ENCODE measurements around the gene VMAC. TPM values are rescaled to one million over a fixed set of nuclear protein-coding genes. Genes with fewer than 3 reads are reported as not detected.

VMAC gene
- total RNA-seq, 1 donor from 2014 or later, result 3.7 TPM

DNA sequence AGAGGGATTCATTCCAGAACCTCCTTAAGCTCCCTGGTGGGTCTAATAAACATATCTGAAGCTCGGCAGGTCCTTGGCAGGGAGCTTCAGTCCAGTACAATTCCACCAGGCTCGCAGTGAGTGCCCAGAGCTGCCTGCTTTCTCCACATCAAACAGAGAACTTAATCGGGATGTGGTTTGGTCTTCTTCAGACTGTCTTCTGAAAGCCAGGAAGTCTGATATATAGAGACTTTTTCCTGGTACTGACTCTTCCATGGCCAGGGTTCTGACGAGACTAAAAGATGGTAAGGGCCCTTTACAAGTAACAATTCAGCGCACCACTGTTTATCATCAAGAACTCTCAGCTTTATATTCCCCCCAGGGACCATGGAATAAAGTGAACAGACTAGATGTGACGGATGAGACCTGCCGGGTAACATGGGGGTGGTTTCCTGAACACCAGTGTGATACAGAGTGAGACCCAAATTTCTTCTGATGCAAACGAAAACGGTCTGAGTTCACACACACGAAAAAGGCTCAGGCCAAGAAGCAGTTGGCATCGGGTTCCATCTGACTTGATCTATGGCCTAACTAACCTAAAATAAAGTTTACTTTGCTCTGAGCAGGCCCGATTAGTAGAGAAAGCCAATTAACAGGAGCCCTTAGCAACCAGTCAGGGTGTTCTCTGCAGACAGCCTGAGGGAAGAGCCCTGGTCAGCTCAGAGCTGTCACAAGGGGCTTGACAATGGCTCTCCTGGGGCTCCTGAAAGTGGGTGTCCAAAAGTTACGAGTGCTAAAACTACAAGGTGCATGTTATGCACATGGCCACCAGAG lies 44.3 kb downstream of the VMAC start:
- Histone ChIP-seq H3K4me3 (ENCODE audit: low read length in 3 of 3) (no peak overlapping the region), H3K27ac (ENCODE audit: low read depth, low read length) (no peak overlapping the region), H3K9ac (ENCODE audit: low read depth in 1 of 3, low read length in 3 of 3) (no peak overlapping the region), H3K36me3 (ENCODE audit: control insufficient read depth in 3 of 3, insufficient read depth in 3 of 3, low read length in 3 of 3) (peaks cover 0 to 11% (median 7%) of the 10 kb centered on the region in 3 donors), H3K4me1 (ENCODE audit: control insufficient read depth in 3 of 3, insufficient read depth in 3 of 3, low read length in 3 of 3) (peaks cover 45 to 66% (median 51%) of the 10 kb centered on the region in 3 donors), H3K9me3 (ENCODE audit: control insufficient read depth in 3 of 3, low read length in 3 of 3) (no peaks in the 10 kb centered on the region), H3K27me3 (ENCODE audit: control insufficient read depth in 3 of 3, insufficient read depth in 3 of 3, low read length in 3 of 3) (no peaks in the 10 kb centered on the region)

DNA sequence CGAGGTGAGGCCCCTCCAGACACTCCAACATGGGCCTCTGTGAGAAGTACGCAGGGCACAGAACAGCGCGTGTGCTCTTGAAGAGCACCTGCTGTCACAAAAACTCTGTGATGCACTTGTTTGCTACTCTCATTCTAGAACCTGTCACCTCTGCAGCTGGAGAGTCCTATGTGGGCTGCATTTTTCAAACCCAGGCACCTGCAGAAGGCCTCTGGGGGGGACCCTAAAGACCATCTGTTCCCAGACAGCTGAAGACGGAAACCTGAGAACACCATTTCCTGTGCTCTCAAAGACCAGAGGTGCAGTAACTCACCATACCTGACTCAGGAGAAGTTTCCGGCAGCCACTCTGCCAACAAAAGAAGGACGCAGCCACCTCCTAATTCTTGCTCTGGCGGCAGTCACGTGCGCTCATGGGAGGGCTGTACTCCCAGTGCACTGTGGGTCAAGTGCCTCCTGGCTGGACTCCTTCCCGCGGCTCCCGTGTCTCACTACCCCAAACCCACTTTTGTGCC lies 45.2 kb downstream of the VMAC start:
- Histone ChIP-seq H3K4me3 (ENCODE audit: low read length in 3 of 3) (no peak overlapping the region), H3K27me3 (ENCODE audit: control insufficient read depth in 3 of 3, insufficient read depth in 3 of 3, low read length in 3 of 3) (no peaks in the 10 kb centered on the region), H3K36me3 (ENCODE audit: control insufficient read depth in 3 of 3, insufficient read depth in 3 of 3, low read length in 3 of 3) (peaks cover 0 to 11% (median 7%) of the 10 kb centered on the region in 3 donors), H3K9ac (ENCODE audit: low read depth in 1 of 3, low read length in 3 of 3) (peak overlapping the region in 1 of 3 donors; percentile 6), H3K4me1 (ENCODE audit: control insufficient read depth in 3 of 3, insufficient read depth in 3 of 3, low read length in 3 of 3) (peaks cover 54 to 72% (median 59%) of the 10 kb centered on the region in 3 donors), H3K27ac (ENCODE audit: low read depth, low read length) (no peak overlapping the region), H3K9me3 (ENCODE audit: control insufficient read depth in 3 of 3, low read length in 3 of 3) (no peaks in the 10 kb centered on the region)

DNA sequence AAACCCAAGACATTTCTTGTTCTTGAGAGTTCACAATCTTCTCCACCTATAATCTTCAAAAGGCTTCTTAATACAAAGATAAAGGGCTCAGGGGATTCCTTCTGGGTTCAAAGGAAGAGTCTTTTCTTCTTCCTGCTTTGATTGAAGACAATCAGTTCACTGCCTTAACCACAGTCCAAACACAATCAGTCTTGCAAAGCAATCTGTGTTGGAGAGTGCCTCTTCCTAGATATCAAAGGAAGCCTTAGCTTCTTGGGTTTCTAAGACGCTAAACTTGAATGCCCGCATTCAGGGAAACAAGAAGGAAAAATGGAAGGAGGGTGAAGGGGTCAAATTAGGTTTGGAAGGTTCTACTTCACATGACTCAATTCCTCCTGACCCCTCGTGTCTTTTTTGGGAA lies 46.1 kb downstream of the VMAC start:
- Histone ChIP-seq H3K27me3 (ENCODE audit: control insufficient read depth in 3 of 3, insufficient read depth in 3 of 3, low read length in 3 of 3) (no peaks in the 10 kb centered on the region), H3K4me3 (ENCODE audit: low read length in 3 of 3) (no peak overlapping the region), H3K27ac (ENCODE audit: low read depth, low read length) (no peak overlapping the region), H3K4me1 (ENCODE audit: control insufficient read depth in 3 of 3, insufficient read depth in 3 of 3, low read length in 3 of 3) (peaks cover 62 to 78% (median 63%) of the 10 kb centered on the region in 3 donors), H3K9me3 (ENCODE audit: control insufficient read depth in 3 of 3, low read length in 3 of 3) (no peaks in the 10 kb centered on the region), H3K9ac (ENCODE audit: low read depth in 1 of 3, low read length in 3 of 3) (no peak overlapping the region), H3K36me3 (ENCODE audit: control insufficient read depth in 3 of 3, insufficient read depth in 3 of 3, low read length in 3 of 3) (peaks cover 0 to 11% (median 7%) of the 10 kb centered on the region in 3 donors)

DNA sequence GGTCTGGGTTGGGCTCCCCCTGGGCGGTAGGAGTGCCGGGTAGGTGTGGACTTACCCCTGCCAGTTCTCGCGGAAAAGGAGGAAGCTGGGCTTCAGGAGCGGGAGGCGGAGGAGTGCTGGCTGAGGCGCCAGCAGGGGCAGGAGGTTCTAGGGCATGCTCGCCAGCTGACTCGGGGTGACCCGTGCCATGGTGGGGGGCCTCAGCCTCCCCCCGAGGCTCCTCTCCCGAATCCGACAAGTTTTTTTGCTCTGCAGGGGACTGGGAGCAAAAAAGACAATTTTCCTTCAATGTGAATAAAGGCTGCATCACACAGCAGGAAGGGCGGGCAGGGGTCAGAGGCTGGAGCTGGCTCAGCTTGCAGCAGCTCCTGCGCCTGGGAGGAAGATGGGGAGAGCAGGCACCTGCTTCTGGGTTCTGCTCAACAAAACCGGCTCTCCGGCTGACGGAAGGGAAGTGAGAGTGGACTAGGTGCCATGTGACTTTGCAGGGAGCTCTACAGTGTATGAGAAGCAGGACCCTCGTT lies 46.7 kb downstream of the VMAC start:
- Histone ChIP-seq H3K27me3 (ENCODE audit: control insufficient read depth in 3 of 3, insufficient read depth in 3 of 3, low read length in 3 of 3) (no peaks in the 10 kb centered on the region), H3K4me1 (ENCODE audit: control insufficient read depth in 3 of 3, insufficient read depth in 3 of 3, low read length in 3 of 3) (peaks cover 62 to 76% (median 62%) of the 10 kb centered on the region in 3 donors), H3K27ac (ENCODE audit: low read depth, low read length) (no peak overlapping the region), H3K4me3 (ENCODE audit: low read length in 3 of 3) (peak overlapping the region in 1 of 3 donors; percentile 6), H3K9ac (ENCODE audit: low read depth in 1 of 3, low read length in 3 of 3) (no peak overlapping the region), H3K9me3 (ENCODE audit: control insufficient read depth in 3 of 3, low read length in 3 of 3) (no peaks in the 10 kb centered on the region), H3K36me3 (ENCODE audit: control insufficient read depth in 3 of 3, insufficient read depth in 3 of 3, low read length in 3 of 3) (peaks cover 0 to 9% (median 6%) of the 10 kb centered on the region in 3 donors)

DNA sequence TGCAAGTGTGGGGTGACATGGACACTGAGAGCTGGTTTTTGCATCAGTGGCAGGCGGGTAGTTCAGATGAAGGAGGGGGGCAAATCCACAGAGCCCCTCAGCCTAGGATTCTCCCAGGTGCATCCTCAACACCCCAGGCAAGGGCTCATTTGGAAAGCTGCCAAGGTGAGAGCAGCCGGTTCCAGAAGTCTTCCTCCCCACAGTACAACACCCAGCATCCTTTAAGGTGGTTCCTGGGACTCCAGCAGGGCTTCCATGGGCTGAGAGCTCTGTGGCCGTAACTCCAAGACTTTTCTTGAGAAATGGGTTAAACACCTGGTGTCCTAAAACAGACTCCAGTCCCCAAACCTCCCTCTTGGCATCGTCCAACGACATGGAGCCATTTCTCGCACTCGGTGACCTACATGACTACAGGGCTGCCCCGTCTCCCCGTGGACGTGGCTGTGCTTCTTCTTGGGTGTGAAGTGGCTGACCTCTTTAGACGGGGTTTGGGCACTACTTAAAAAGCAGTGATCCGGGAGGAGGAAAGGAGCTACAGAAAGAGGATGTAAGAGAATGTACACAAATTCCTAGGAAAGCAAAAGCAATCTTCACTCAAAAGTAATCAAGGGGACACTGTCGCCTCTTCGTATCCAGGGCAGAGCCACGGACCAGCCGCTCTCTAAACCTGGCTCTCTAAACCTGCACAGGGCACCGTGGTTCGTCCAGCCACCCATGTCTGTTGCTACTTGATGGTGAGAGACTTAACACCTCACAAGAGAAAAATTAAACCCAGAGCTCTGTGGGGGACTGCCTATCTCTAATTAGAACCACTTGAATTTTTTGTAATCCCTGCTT lies 47.7 kb downstream of the VMAC start:
- Histone ChIP-seq H3K36me3 (ENCODE audit: control insufficient read depth in 3 of 3, insufficient read depth in 3 of 3, low read length in 3 of 3) (peaks cover 0 to 9% (median 6%) of the 10 kb centered on the region in 3 donors), H3K4me1 (ENCODE audit: control insufficient read depth in 3 of 3, insufficient read depth in 3 of 3, low read length in 3 of 3) (peaks cover 57 to 77% (median 61%) of the 10 kb centered on the region in 3 donors), H3K27me3 (ENCODE audit: control insufficient read depth in 3 of 3, insufficient read depth in 3 of 3, low read length in 3 of 3) (no peaks in the 10 kb centered on the region), H3K27ac (ENCODE audit: low read depth, low read length) (no peak overlapping the region), H3K9me3 (ENCODE audit: control insufficient read depth in 3 of 3, low read length in 3 of 3) (no peaks in the 10 kb centered on the region), H3K9ac (ENCODE audit: low read depth in 1 of 3, low read length in 3 of 3) (peak overlapping the region in 1 of 3 donors; percentile 57), H3K4me3 (ENCODE audit: low read length in 3 of 3) (peak overlapping the region in 1 of 3 donors; percentile 4)

DNA sequence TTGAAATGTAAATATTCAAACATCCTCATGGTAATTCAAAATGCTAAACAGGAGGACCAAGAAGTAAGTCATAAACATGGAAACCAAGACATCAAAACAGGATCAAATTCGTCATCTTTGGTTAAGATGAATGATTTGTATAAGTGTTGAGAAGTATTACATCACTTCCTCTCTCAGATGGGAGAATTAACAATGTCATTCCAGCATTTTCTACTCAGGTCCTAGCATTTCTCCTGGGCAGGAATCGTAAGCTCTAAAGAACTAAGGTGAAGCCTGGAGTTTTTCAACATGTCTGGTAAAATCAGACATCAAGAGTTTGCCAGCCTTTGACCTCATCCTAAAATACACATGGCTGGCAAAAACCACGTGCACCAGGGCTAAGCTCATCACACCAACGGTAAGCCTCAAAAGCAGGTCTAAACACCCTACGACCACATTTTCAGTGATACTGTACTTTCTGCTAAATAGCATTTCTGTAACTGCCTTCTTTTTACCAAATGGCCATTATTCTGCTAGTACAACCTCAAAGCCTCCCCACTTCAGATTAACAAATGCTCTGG lies 48.4 kb downstream of the VMAC start:
- Histone ChIP-seq H3K27me3 (ENCODE audit: control insufficient read depth in 3 of 3, insufficient read depth in 3 of 3, low read length in 3 of 3) (no peaks in the 10 kb centered on the region), H3K4me1 (ENCODE audit: control insufficient read depth in 3 of 3, insufficient read depth in 3 of 3, low read length in 3 of 3) (peaks cover 53 to 73% (median 55%) of the 10 kb centered on the region in 3 donors), H3K36me3 (ENCODE audit: control insufficient read depth in 3 of 3, insufficient read depth in 3 of 3, low read length in 3 of 3) (peaks cover 0 to 11% (median 6%) of the 10 kb centered on the region in 3 donors), H3K9me3 (ENCODE audit: control insufficient read depth in 3 of 3, low read length in 3 of 3) (no peaks in the 10 kb centered on the region), H3K27ac (ENCODE audit: low read depth, low read length) (no peak overlapping the region), H3K4me3 (ENCODE audit: low read length in 3 of 3) (peak overlapping the region in 1 of 3 donors; percentile 4), H3K9ac (ENCODE audit: low read depth in 1 of 3, low read length in 3 of 3) (no peak overlapping the region)

DNA sequence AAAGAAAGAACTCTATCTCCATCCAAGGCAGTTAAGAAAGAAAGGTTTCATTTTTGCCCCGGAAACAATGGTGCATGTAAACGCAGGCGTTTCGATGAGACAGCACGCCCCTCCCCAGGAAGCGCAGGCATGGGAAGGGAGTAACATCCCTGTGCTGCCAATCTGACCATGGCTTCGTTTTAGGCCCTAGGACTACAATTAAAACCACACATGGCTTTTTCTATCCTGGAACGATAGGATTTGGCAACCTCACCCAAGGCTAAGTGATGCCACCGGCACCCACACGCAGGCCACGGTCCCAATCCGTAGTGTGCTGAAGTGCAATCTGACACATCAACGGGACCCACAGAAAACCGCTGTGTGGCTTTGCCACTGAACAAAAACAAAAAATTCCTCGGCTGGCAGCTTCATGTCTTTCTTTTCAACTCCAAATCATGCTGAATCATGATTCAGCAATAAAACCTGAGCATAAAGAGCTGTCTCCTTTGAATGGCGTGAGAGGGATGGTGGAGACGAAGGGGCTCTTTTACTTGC lies 49.1 kb downstream of the VMAC start:
- Histone ChIP-seq H3K9me3 (ENCODE audit: control insufficient read depth in 3 of 3, low read length in 3 of 3) (no peaks in the 10 kb centered on the region), H3K4me1 (ENCODE audit: control insufficient read depth in 3 of 3, insufficient read depth in 3 of 3, low read length in 3 of 3) (peaks cover 57 to 77% (median 59%) of the 10 kb centered on the region in 3 donors), H3K36me3 (ENCODE audit: control insufficient read depth in 3 of 3, insufficient read depth in 3 of 3, low read length in 3 of 3) (peaks cover 0 to 12% (median 8%) of the 10 kb centered on the region in 3 donors), H3K27me3 (ENCODE audit: control insufficient read depth in 3 of 3, insufficient read depth in 3 of 3, low read length in 3 of 3) (no peaks in the 10 kb centered on the region), H3K9ac (ENCODE audit: low read depth in 1 of 3, low read length in 3 of 3) (peak overlapping the region in 1 of 3 donors; percentile 14), H3K4me3 (ENCODE audit: low read length in 3 of 3) (no peak overlapping the region), H3K27ac (ENCODE audit: low read depth, low read length) (no peak overlapping the region)

DNA sequence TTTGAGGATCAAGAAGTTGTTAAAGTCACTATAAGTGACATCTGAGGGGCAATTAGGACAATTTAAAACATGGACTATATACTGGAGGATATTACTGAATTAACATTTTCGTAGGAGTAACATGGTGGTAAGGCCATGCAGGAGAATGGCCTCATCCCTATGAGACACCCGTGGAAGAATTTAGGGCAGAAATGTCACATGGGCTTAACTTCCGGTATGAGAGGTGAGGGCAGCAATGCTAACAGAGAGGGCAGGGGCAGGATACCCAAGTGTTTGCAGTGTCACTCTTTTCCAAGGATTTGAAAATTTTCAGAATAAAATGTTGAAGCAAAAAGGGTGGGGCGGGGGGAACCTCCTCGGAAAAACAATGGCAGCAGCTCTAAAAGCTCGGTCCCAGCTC lies 49.6 kb downstream of the VMAC start:
- Histone ChIP-seq H3K27ac (ENCODE audit: low read depth, low read length) (no peak overlapping the region), H3K9ac (ENCODE audit: low read depth in 1 of 3, low read length in 3 of 3) (peak overlapping the region in 2 of 3 donors; percentile 14 to 40), H3K27me3 (ENCODE audit: control insufficient read depth in 3 of 3, insufficient read depth in 3 of 3, low read length in 3 of 3) (no peaks in the 10 kb centered on the region), H3K4me1 (ENCODE audit: control insufficient read depth in 3 of 3, insufficient read depth in 3 of 3, low read length in 3 of 3) (peaks cover 58 to 80% (median 62%) of the 10 kb centered on the region in 3 donors), H3K9me3 (ENCODE audit: control insufficient read depth in 3 of 3, low read length in 3 of 3) (no peaks in the 10 kb centered on the region), H3K4me3 (ENCODE audit: low read length in 3 of 3) (peak overlapping the region in 2 of 3 donors; percentile 4 to 35), H3K36me3 (ENCODE audit: control insufficient read depth in 3 of 3, insufficient read depth in 3 of 3, low read length in 3 of 3) (peaks cover 0 to 14% (median 8%) of the 10 kb centered on the region in 3 donors)

DNA sequence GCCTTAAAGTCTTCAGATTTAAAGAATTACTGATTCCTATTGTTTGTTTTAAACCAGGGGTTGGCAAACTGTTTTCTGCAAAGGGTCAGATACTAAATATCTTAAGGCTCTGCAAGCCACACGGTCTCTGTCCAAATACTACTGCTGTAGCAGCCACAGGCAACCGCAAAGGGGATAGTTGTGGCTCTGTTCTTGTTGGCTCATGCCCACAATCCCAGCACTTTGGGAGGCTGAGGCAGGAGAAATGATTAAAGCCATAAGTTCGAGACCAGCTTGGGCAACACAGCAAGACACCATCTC lies 50.9 kb downstream of the VMAC start:
- H3K4me1 ChIP-seq (ENCODE audit: control insufficient read depth in 3 of 3, insufficient read depth in 3 of 3, low read length in 3 of 3), result peaks cover 62 to 81% (median 71%) of the 10 kb centered on the region in 3 donors
- H3K36me3 ChIP-seq (ENCODE audit: control insufficient read depth in 3 of 3, insufficient read depth in 3 of 3, low read length in 3 of 3), result peaks cover 0 to 5% (median 4%) of the 10 kb centered on the region in 3 donors
- no peak overlapping the region for H3K9ac ChIP-seq (ENCODE audit: low read depth in 1 of 3, low read length in 3 of 3)
- H3K27ac ChIP-seq (ENCODE audit: low read depth, low read length), result no peak overlapping the region
- H3K27me3 ChIP-seq (ENCODE audit: control insufficient read depth in 3 of 3, insufficient read depth in 3 of 3, low read length in 3 of 3), result no peaks in the 10 kb centered on the region
- no peaks in the 10 kb centered on the region for H3K9me3 ChIP-seq (ENCODE audit: control insufficient read depth in 3 of 3, low read length in 3 of 3)
- no peak overlapping the region for H3K4me3 ChIP-seq (ENCODE audit: low read length in 3 of 3)
